Naive B cell (primary cell): Measurements from ENCODE around the gene CHRNA4. TPM values are rescaled to one million over a fixed set of nuclear protein-coding genes. Genes with fewer than 3 reads are reported as not detected.
A peak's percentile ranks its signal among the peaks of the same experiment; 100 is the strongest.
"Not testable (repeated sequence)": the region's sequence is repeated elsewhere in the genome, so short reads cannot be mapped to it uniquely, and the experiment has no call there.

Experiments used
- ATAC-seq, 2 donors: fragments of 150-1000 bp; cut with Tn5 transposase; 2 replicates each; pipeline ENCODE4 v1.10.0; 2021; ENCODE audit warnings: low read depth in 2 of 2, mild to moderate bottlenecking in 2 of 2, moderate library complexity in 2 of 2
- DNase-seq: peaks from one replicate; pipeline ENCODE4 v3.0.0; 2022
- H3K27ac Mint-ChIP-seq, 6 donors: one replicate each; pipeline ENCODE4 v1.8.0; 2020 to 2022; ENCODE audit warnings: mild to moderate bottlenecking in 6 of 6, mixed read lengths in 6 of 6, moderate library complexity in 5 of 6, inconsistent platforms in 2 of 6
- H3K27me3 Mint-ChIP-seq, 3 donors: one replicate each; pipeline ENCODE4 v1.8.0; 2021 to 2022; ENCODE audit warnings: mixed read lengths in 3 of 3, mild to moderate bottlenecking in 1 of 3
- H3K36me3 Mint-ChIP-seq, 2 donors: one replicate each; pipeline ENCODE4 v1.8.0; 2020 to 2022; ENCODE audit warnings: mixed read lengths in 2 of 2, inconsistent platforms in 1 of 2, mild to moderate bottlenecking in 1 of 2
- H3K4me1 Mint-ChIP-seq, 3 donors: one replicate each; pipeline ENCODE4 v1.8.0; 2020 to 2022; ENCODE audit warnings: mixed read lengths in 3 of 3, inconsistent platforms in 1 of 3, mild to moderate bottlenecking in 1 of 3, moderate library complexity in 1 of 3
- H3K4me3 Mint-ChIP-seq, 8 donors: one replicate each; pipeline ENCODE4 v1.8.0; 2020 to 2022; ENCODE audit warnings: mild to moderate bottlenecking in 8 of 8, mixed read lengths in 8 of 8, moderate library complexity in 8 of 8, inconsistent platforms in 2 of 8
- H3K9me3 Mint-ChIP-seq, 7 donors: one replicate each; pipeline ENCODE4 v1.8.0; 2020 to 2022; ENCODE audit warnings: mixed read lengths in 7 of 7, mild to moderate bottlenecking in 5 of 7, inconsistent platforms in 2 of 7, moderate library complexity in 1 of 7
- polyA plus RNA-seq, 6 donors: library from polyadenylated mRNA; unstranded; fragments of 300-500 nt; fragmentation: Illumina TruSeq; gene quantifications; one replicate each; pipeline ENCODE4 v1.2.3, GENCODE V29; 2021; ENCODE audit warnings: low read depth in 6 of 6

CHRNA4 gene
- polyA plus RNA-seq, 6 donors from 2014 or later = not detected

- no peak for DNase-seq
These were observed 54.2 kb downstream of the CHRNA4 start for GRCh38 chr20:63306673-63307537.

GRCh38 chr20:63305933-63306672, 55.0 kb downstream of the CHRNA4 start:
- not testable (repeated sequence) for ATAC-seq, DNase-seq, H3K36me3 Mint-ChIP-seq, H3K4me1 Mint-ChIP-seq, H3K4me3 Mint-ChIP-seq, H3K27ac Mint-ChIP-seq
- Mint-ChIP-seq H3K27me3 (peaks cover 8 to 20% (median 13%) of the 10 kb centered on the region in 3 donors), H3K9me3 (peaks cover 4 to 18% (median 8%) of the 10 kb centered on the region in 7 donors)

More at GRCh38 chr20:63306673-63307537, 54.2 kb downstream of the CHRNA4 start:
- Mint-ChIP-seq H3K4me3 (no peak overlapping the region), H3K4me1 (peaks cover 0 to 3% (median 0%) of the 10 kb centered on the region in 3 donors), H3K9me3 (peaks cover 0 to 11% (median 4%) of the 10 kb centered on the region in 7 donors), H3K27me3 (peaks cover 6 to 20% (median 8%) of the 10 kb centered on the region in 3 donors), H3K36me3 (peaks cover 0 to 7% of the 10 kb centered on the region in 2 donors), H3K27ac (no peak overlapping the region)
- no peak for ATAC-seq

- peaks cover 2 to 22% (median 13%) of the 10 kb centered on the region in 3 donors for H3K27me3 Mint-ChIP-seq
- H3K4me3 Mint-ChIP-seq = no peak overlapping the region
- no peak overlapping the region for H3K27ac Mint-ChIP-seq
- H3K4me1 Mint-ChIP-seq = peaks cover 0 to 3% (median 0%) of the 10 kb centered on the region in 3 donors
- peaks cover 7 to 24% (median 10%) of the 10 kb centered on the region in 7 donors for H3K9me3 Mint-ChIP-seq
- H3K36me3 Mint-ChIP-seq = peaks cover 0 to 7% of the 10 kb centered on the region in 2 donors
- DNase-seq = no peak
- no peak for ATAC-seq
These were observed 55.8 kb downstream of the CHRNA4 start for GRCh38 chr20:63305393-63305792.

GRCh38 chr20:63303095-63303666, 58.0 kb downstream of the CHRNA4 start:
- ATAC-seq (no peak), DNase-seq (no peak)
- H3K4me3 Mint-ChIP-seq = no peak overlapping the region
- H3K27ac Mint-ChIP-seq = peak overlapping the region in 1 of 6 donors; percentile 39
- H3K36me3 Mint-ChIP-seq = peaks cover 0 to 14% of the 10 kb centered on the region in 2 donors
- peaks cover 8 to 24% (median 12%) of the 10 kb centered on the region in 7 donors for H3K9me3 Mint-ChIP-seq
- H3K4me1 Mint-ChIP-seq = peaks cover 0 to 3% (median 0%) of the 10 kb centered on the region in 3 donors
- peaks cover 13 to 31% (median 17%) of the 10 kb centered on the region in 3 donors for H3K27me3 Mint-ChIP-seq

GRCh38 chr20:63301671-63302070, 59.5 kb downstream of the CHRNA4 start:
- Mint-ChIP-seq H3K27ac (no peak overlapping the region), H3K4me1 (peaks cover 0 to 3% (median 0%) of the 10 kb centered on the region in 3 donors), H3K27me3 (peaks cover 16 to 41% (median 17%) of the 10 kb centered on the region in 3 donors), H3K36me3 (peaks cover 0 to 14% of the 10 kb centered on the region in 2 donors), H3K4me3 (no peak overlapping the region), H3K9me3 (peaks cover 8 to 24% (median 12%) of the 10 kb centered on the region in 7 donors)
- DNase-seq (no peak), ATAC-seq (no peak)

GRCh38 chr20:63298731-63299312, 62.3 kb downstream of the CHRNA4 start:
- Mint-ChIP-seq H3K27me3 (peaks cover 17 to 58% (median 35%) of the 10 kb centered on the region in 3 donors), H3K9me3 (peaks cover 8 to 24% (median 10%) of the 10 kb centered on the region in 7 donors), H3K4me3 (no peak overlapping the region), H3K36me3 (peaks cover 0 to 14% of the 10 kb centered on the region in 2 donors), H3K27ac (no peak overlapping the region), H3K4me1 (no peaks in the 10 kb centered on the region)
- DNase-seq (no peak), ATAC-seq (no peak)

GRCh38 chr20:63297796-63298572, 63.2 kb downstream of the CHRNA4 start:
- DNase-seq (no peak), ATAC-seq (no peak)
- H3K27me3 Mint-ChIP-seq = peaks cover 17 to 58% (median 35%) of the 10 kb centered on the region in 3 donors
- H3K4me3 Mint-ChIP-seq = no peak overlapping the region
- peaks cover 8 to 24% (median 10%) of the 10 kb centered on the region in 7 donors for H3K9me3 Mint-ChIP-seq
- H3K36me3 Mint-ChIP-seq = peaks cover 0 to 14% of the 10 kb centered on the region in 2 donors
- H3K4me1 Mint-ChIP-seq = no peaks in the 10 kb centered on the region
- no peak overlapping the region for H3K27ac Mint-ChIP-seq

GRCh38 chr20:63297371-63297781, 63.8 kb downstream of the CHRNA4 start:
- ATAC-seq = no peak
- Mint-ChIP-seq H3K4me1 (no peaks in the 10 kb centered on the region), H3K27ac (no peak overlapping the region), H3K27me3 (peaks cover 12 to 52% (median 35%) of the 10 kb centered on the region in 3 donors), H3K36me3 (peaks cover 0 to 8% of the 10 kb centered on the region in 2 donors), H3K9me3 (peaks cover 7 to 18% (median 9%) of the 10 kb centered on the region in 7 donors), H3K4me3 (no peak overlapping the region)
- DNase-seq = no peak

GRCh38 chr20:63296531-63297299, 64.4 kb downstream of the CHRNA4 start:
- H3K27me3 Mint-ChIP-seq = peaks cover 9 to 52% (median 35%) of the 10 kb centered on the region in 3 donors
- peak overlapping the region in 1 of 6 donors; percentile 33 for H3K27ac Mint-ChIP-seq
- H3K36me3 Mint-ChIP-seq = peaks cover 0 to 7% of the 10 kb centered on the region in 2 donors
- H3K4me1 Mint-ChIP-seq = no peaks in the 10 kb centered on the region
- no peak for DNase-seq
- no peak for ATAC-seq
- no peak overlapping the region for H3K4me3 Mint-ChIP-seq
- peaks cover 1 to 12% (median 7%) of the 10 kb centered on the region in 7 donors for H3K9me3 Mint-ChIP-seq

- H3K4me3 Mint-ChIP-seq = no peak overlapping the region
- H3K4me1 Mint-ChIP-seq = no peaks in the 10 kb centered on the region
- no peak overlapping the region for H3K27ac Mint-ChIP-seq
- no peak for DNase-seq
- H3K9me3 Mint-ChIP-seq = peaks cover 0 to 4% (median 4%) of the 10 kb centered on the region in 7 donors
- H3K36me3 Mint-ChIP-seq = peaks cover 0 to 7% of the 10 kb centered on the region in 2 donors
- peak in 1 of 2 donors; percentile 20 for ATAC-seq
- H3K27me3 Mint-ChIP-seq = peaks cover 4 to 49% (median 35%) of the 10 kb centered on the region in 3 donors
These were observed 65.3 kb downstream of the CHRNA4 start for GRCh38 chr20:63295846-63296245.

- DNase-seq (no peak), ATAC-seq (peak in 1 of 2 donors; percentile 17)
- peaks cover 4 to 46% (median 35%) of the 10 kb centered on the region in 3 donors for H3K27me3 Mint-ChIP-seq
- peak overlapping the region in 1 of 6 donors; percentile 36 for H3K27ac Mint-ChIP-seq
- H3K36me3 Mint-ChIP-seq = peaks cover 0 to 7% of the 10 kb centered on the region in 2 donors
- H3K4me1 Mint-ChIP-seq = no peaks in the 10 kb centered on the region
- H3K9me3 Mint-ChIP-seq = peaks cover 0 to 4% (median 1%) of the 10 kb centered on the region in 7 donors
- no peak overlapping the region for H3K4me3 Mint-ChIP-seq
These were observed 65.7 kb downstream of the CHRNA4 start for GRCh38 chr20:63295422-63295821.
